ENCODE measurements around the gene HLA-DRA.
"Not testable (repeated sequence)": the region's sequence is repeated elsewhere in the genome, so short reads cannot be mapped to it uniquely, and the experiment has no call there.

HLA-DRA gene

DNA sequence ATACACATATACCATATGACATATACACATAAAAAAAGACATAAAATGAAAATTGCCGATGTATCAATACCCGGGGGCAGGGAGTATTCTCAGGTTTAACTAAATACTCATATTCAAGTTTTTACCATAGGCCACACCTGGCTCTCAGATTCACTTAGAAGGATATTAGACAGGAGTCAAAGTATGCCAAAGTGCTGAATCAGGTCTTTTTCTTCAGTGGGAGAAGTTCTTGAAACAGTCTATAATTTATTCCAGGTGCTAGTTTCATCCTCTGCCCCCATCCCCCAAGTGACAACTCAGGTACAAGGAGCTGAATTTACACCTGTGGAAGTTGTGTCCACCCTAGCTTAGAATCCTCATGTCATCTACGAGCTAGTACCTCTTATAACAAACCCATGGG lies 8.5 kb upstream of the HLA-DRA start:
- no peak for DNase-seq (ENCODE audit: low read depth in 2 of 2)

DNA sequence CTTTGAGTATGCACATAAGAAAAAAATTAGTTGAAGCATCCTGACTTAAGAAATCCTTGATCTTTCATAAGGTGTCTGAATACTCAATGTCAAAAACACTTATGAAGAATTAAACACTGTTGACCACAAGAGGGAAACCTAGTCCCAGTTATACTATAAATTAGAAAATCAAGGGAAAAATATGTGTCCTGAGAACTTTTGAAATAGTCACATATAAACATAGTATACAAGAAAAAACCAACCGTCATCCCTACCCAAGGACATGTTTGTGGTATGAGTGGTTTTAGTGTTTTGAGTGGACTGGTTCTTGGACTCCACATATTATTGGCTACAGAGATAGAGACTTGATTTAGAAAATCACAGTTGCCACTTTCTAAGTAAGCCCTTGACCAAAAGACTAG lies 7.6 kb upstream of the HLA-DRA start:
- no peak for DNase-seq (ENCODE audit: low read depth in 2 of 2)

DNA sequence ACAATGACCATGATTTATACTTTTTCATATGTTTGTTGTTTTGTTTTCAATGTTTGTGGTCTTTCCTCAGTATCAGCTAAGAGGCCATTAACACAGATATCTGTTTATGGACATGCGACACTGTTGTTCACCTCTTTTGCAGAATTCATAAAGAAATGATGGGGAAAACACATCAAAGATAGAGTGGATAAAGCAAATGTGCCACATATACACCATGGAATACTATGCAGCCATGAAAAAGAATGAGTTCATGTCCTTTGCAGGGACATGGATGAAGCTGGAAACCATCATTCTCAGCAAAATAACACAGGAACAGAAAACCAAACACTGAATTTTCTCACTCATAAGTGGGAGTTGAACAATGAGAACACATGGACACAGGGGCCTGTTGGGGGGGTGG lies 5.7 kb upstream of the HLA-DRA start:
- DNase-seq (ENCODE audit: low read depth in 2 of 2) = not testable (repeated sequence)

DNA sequence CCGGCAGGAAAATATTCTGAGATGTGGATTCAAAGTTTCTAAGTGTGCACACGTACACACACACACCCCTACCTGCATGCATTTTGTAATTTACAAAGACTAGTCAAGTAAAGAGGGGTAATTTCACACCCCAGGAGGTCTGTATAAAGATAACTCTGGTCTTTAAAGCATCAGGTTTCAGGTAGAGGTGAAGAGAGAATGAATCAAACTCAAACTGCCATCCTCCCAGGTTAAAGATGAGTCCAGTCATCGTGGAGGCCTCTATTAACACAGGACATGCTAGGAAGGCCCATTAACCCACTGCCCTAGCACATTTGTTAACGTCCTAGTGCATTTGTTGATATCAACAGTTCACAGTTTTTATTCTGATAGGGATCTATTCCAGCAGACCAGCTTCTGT lies 3.5 kb upstream of the HLA-DRA start:
- no peak for DNase-seq (ENCODE audit: low read depth in 2 of 2)

DNA sequence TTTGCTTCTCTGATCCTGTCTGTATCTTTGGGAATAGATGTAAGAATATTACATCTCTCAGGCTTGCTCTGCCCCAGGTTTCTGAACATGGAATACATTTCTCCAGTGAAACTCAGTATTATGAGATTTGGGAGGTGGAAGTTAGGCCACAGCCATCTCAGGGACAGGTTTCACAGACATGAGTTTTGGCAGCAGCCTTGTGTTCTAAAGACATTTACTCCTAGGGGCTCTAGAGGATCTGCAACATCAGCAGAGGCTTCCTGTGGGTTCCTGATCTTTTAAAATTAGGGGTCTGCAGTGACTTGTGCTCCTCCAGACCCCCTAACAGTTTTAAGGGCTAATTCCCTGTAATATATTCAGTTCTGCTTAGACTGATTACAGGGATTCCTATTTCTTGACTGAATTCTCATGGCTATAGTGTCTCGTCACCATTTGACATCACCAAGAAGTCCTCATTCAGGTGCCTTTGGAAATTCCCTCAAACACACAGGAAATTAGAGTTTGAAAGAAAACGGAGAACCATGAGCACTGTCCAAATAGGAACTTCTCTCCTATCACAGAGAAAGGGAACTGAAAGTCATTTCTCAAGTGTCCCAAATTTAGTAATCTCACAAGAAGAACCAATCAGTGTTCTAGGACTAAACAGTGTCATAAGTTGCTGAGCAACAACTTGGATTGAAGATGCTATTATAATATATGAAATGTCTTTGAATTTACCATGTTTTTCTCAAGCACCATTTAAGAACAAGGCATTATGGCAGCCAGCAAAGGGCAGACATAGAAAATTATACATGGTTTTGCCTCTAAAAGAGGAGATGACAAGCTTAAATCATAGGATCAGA lies 2.5 kb upstream of the HLA-DRA start:
- no peak for DNase-seq (ENCODE audit: low read depth in 2 of 2)

DNA sequence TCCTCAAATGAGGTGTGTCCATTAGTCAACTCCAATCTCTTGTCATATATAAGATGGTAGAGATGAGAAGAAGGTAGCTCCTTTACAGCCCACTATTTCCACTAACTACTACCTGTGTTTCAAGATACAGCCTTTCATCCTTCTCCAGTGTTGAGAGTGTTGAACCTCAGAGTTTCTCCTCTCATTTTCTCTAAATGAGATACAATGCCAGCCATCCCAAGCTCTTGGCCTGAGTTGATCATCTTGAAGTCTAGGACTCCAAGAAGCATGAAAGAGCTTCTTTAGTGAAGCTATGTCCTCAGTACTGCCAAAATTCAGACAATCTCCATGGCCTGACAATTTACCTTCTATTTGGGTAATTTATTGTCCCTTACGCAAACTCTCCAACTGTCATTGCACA lies 548 bp upstream of the HLA-DRA start:
- no peak for DNase-seq (ENCODE audit: low read depth in 2 of 2)

DNA sequence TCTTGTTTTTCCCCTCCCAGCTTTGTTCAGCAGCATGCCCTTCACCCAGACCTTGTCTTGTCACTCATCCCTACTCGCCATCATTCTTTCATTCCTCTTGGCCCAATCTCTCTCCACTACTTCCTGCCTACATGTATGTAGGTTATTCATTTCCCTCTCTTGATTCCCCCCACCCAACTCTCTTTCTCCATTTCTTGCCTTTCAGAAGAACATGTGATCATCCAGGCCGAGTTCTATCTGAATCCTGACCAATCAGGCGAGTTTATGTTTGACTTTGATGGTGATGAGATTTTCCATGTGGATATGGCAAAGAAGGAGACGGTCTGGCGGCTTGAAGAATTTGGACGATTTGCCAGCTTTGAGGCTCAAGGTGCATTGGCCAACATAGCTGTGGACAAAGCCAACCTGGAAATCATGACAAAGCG lies 2.6 kb downstream of the HLA-DRA start:
- no peak for DNase-seq (ENCODE audit: low read depth in 2 of 2)

DNA sequence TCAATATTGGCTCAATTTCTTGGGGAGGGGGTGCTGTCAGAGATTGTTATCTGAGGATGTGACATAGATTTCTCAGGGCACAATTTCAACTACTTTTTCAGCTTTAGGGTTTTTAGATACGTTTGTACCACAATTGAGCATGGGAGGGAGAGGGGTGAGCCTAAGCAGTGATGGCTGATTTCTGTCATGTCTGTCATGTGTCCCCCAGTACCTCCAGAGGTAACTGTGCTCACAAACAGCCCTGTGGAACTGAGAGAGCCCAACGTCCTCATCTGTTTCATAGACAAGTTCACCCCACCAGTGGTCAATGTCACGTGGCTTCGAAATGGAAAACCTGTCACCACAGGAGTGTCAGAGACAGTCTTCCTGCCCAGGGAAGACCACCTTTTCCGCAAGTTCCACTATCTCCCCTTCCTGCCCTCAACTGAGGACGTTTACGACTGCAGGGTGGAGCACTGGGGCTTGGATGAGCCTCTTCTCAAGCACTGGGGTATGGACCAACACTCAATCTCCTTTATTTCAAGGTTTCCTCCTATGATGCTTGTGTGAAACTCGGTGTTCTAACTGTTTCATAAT lies 3.4 kb downstream of the HLA-DRA start:
- no peak for DNase-seq (ENCODE audit: low read depth in 2 of 2)

DNA sequence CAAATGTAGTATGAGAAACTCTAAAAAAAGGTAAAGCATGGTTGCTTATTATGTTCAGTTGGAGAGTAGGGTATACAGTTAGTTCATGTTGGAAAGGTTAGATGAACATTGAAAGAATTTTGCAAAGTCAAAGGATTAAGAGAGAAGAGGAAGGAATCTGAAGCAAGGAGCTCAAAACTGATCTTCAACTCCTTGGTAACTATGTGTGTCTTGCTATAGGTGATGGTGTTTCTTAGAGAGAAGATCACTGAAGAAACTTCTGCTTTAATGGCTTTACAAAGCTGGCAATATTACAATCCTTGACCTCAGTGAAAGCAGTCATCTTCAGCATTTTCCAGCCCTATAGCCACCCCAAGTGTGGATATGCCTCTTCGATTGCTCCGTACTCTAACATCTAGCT lies 4.7 kb downstream of the HLA-DRA start:
- no peak for DNase-seq (ENCODE audit: low read depth in 2 of 2)

DNA sequence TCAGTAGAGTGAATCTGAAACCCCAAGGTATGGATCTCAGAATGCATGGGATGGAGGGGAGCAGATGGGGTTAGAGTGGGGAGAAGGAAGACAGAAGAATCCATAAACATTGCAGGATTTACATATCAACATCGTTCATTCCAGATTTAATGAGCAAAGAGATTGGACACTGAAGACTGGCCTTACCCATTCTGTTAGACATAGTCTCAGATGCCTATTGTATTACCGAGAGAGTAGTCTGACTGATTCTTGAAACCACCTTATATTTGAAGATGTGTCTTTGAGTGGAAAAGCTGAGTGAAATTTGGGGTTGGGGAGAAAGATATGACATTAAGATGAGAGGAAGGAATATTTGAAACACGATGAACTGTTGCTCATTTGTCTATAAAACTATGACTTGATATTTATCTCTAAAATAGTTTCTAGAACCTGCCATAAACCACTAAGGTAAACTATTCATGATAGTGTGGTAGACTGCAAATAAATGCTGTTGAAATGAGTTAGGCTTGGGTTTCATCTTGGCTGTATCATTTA lies 5.7 kb downstream of the HLA-DRA start:
- no peak for DNase-seq (ENCODE audit: low read depth in 2 of 2)

DNA sequence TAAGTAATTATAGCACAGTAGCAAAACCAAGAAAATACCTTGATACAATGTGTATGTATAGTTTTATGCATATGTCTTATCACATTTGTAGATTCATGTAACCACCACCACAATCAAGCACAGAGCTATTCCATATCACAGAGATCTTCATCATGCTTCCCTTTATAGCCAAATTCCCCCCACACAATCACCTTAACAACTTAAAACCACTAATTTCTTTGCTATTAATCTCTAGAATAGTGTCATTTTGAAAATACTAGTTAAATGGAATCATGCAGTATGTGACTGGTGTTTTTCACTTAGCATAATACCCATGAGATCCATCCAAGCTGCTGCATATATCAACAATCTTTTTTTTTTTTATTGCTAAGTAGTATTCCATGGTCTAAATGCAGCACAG lies 8.2 kb downstream of the HLA-DRA start:
- DNase-seq (ENCODE audit: low read depth in 2 of 2) = no peak

DNA sequence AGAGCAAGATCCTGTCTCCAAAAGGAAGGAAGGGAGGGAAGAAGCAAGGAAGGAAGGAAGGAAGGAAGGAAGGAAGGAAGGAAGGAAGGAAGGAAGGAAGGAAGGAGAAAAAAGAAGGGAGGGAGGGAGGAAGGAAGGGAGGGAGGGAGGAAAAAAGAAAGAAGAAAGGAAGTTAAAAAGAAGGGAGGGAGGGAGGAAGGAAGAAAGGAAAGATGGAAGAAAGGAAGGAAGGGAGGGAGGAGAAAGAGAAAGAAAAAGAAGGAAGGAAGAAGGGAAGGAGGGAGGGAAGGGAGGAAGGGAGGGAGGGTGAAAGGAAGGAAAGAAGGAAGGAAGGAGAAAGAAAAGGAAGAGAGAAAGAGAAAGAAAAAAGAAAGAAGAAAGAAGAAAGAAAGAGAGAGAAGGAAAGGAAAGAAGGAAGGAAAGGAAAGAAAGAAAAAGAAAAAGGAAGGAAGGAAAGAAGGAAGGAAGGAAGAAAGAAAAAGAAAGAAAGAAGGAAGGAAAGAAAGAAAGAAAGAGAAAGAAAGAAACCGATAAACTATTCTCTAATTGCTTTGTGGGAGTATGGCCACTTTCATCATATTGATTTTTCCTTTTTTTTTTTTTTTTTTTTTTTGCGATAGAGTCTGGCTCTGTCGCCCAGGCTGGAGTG lies 9.5 kb downstream of the HLA-DRA start:
- no peak for DNase-seq (ENCODE audit: low read depth in 2 of 2)

DNA sequence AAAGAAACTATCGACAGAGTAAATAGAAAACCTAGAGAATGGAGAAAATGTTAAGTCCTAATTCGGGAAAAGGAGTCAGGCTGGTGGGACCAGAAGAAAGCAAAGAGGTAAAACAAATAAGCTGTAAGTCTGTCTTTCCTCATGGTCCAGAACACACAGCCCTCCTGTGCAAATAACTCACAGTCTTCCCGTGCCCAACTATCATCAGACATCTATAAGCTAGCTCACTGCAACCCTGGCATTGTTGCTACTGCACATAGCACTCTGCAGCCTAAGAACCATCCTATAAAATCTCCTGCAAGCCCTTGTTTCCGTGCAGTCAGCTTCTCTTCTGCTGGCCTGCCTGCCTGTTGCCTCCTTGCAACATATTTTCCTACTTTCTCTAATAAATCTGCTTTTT lies 17.4 kb downstream of the HLA-DRA start:
- DNase-seq (ENCODE audit: low read depth in 2 of 2) = no peak

DNA sequence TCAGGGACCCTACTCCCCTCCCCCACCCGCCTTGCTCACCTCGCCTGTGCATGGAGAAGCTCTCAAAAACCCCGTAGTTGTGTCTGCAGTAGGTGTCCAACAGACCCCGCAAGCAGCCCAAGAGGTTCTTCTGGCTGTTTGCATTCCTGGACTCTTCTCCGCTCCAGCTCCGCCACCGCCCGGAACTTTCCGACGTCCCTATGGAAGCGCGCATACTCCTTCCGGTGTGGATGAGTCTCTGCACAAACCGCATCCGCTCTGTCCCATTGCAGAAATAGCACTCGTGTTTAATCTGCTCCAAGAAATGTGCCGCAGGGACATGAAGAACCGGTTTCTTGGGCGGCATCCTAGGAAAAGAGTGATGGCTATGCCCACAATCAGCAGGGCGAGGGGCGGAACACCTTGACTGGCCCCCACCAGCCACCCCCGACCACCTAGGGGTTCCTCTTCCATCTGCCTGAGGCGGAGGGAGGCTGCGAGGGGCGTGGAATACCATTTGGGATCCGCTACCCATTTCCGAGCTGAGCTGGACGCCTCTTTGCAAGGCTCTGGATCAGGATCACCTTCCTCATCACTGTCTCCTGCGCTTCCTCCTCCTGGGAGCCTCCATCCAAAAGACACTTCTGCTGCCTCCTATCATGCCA lies 20.2 kb downstream of the HLA-DRA start:
- no peak for DNase-seq (ENCODE audit: low read depth in 2 of 2)

DNA sequence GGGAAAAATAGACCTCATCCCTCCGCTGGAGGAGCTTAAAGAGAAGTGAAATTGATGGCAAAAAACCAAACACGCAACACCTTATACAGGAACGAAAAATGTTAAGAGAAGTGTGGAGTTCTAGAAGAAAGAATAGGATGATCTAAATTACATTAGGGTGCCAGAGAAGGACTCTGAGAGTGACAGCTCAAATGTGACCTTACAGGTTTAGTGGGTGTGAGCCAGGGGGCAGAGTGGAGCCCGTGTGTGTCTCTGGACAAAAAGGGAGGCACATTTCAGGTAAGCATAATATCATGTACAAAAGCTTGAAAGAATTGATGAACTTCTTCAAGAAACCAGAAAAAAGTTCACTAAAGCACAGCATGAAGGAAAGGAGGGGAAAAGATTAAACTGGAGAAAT lies 20.8 kb downstream of the HLA-DRA start:
- DNase-seq (ENCODE audit: low read depth in 2 of 2) = no peak

DNA sequence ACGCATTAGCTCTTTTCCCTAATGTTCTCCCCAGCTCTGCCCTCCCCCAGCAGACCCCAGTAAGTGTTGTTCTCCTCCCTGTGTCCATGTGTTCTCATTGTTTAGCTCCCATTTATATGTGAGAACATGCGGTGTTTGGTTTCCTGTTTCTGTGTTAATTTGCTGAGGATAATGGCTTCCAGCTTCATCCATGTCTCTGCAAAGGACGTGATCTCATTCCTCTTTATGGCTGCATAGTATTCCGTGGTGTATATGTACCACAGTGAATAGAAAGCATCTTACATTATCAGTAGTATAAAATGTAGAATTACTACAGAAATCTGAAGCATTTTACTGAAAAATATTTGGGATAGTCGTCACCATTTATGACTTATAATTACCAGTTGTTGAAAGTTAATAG lies 21.8 kb downstream of the HLA-DRA start:
- DNase-seq (ENCODE audit: low read depth in 2 of 2) = no peak

DNA sequence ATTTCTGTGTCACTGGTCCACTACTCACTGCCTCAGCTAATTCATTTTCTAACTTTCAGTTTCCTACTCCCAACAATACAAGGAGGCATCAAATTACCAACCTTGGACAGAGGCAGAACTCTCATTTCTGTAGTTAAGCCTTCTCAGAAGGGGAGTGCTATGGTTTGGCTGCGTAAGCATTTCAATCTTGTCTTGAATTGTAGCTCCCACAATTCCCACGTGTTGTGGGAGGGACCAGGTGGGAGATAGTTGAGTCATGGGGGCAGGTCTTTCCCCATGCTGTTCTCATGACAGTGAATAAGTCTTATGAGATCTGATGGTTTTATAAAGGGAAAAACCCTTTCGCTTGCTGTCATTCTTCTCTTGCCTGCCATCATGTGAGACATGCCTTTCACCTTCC lies 22.9 kb downstream of the HLA-DRA start:
- DNase-seq (ENCODE audit: low read depth in 2 of 2) = no peak

DNA sequence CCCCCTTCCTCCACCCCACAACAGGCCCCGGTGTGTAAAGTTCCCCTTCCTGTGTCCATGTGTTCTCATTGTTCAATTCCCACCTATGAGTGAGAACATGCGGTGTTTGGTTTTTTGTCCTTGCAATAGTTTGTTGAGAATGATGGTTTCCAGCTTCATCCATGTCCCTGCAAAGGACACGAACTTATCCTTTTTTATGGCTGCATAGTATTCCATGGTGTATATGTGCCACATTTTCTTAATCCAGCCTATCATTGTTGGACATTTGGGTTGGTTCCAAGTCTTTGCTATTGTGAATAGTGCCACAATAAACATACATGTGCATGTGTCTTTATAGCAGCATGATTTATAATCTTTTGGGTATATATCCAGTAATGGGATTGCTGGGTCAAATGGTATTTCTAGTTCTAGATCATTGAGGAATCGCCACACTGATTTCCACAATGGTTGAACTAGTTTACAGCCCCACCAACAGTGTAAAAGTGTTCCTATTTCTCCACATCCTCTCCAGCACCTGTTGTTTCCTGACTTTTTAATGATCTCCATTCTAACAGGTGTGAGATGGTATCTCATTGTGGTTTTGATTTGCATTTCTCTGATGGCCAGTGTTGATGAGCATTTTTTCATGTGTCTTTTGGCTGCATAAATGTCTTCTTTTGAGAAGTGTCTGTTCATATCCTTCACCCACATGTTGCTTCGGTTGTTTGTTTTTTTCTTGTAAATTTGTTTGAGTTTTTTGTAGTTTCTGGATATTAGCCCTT lies 28.2 kb downstream of the HLA-DRA start:
- not testable (repeated sequence) for DNase-seq (ENCODE audit: low read depth in 2 of 2)

DNA sequence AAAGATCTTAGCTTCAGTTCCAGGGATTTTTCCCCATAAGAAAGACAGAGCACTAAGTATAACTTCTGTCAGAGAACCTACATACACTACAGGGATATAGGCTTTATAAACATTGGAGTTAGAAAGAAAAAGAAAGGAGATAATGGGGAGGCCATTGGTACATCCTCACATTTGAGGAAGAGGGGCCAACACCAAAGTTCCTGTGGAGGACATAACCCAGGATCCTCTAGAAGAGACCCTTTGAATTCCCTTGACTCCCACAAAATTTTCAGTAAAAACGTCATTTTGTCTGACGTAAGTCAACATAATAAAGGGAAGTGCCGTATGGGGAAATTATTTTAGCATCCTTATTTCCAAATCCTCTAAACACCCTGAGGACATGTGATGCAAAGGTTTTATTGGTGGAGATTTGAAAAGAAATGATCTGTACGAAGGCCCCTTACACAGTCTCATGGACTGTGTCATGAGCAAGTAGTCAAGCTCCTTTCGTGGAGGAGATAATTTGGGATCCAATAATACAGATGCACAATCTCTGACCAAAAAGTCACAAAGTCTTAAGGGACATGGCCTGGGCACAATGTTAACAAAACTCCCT lies 33.2 kb downstream of the HLA-DRA start:
- DNase-seq (ENCODE audit: low read depth in 2 of 2) = no peak

DNA sequence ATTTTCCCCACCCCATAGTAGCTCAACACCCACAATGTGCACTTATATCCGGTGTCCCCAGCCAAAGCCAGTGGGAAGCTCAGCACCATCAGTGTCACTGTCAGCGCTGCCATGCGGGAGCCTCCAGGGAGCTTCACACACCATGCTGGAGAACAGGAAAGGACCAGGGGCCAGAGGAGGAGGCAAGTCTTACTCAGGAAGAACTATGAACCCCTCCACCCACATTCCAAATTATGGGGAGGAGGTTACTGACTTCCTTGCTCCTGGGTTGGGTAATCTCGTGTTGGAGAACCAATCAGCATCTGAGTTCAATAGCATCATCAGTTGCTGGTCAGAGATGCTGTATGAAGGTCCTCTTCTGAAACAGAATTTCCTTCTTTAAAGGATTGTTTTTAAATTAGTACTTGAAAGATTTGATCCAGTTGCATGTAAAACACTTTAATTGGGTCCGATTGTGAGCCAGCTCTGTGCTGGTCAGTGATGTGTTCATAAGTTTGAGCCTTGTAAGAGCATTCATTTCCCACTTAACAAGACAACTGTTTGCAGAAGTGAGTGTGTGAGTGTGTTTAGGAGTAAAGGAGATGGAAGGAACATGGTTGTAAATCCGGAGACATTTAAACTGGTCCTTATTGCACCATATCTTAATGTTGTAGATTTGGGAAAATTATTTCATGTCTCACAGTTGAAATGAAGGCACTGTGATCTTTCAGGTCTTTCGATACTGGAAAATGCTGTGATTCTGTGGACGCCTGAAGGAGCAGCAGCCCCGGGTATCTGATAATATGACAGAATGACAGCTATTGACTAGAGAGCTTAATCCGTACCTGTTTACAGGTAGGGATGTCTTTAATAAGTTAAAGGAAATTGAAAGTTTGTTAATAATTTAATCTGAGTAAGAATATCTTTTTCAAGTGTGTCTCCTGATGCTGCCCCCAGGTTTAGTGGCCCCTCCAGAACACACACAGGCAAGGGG lies 34.0 kb downstream of the HLA-DRA start:
- not testable (repeated sequence) for DNase-seq (ENCODE audit: low read depth in 2 of 2)

Measured in fibroblast of skin of left biceps (primary cell).